H9 (cell line): ENCODE results near the gene JAG1. TPM values are rescaled to one million over a fixed set of nuclear protein-coding genes. Genes with fewer than 3 reads are reported as not detected.
A peak's percentile ranks its signal among the peaks of the same experiment; 100 is the strongest.

Experiments
- DNase-seq: peaks from one replicate; pipeline ENCODE4 v3.0.0-alpha.2; 2017
- H2AFZ ChIP-seq: one replicate; pipeline ENCODE4 v1.6.1; 2013; ENCODE audit warnings: mild to moderate bottlenecking, low read length, control low read depth, moderate library complexity
- H2AK5ac ChIP-seq: 2 replicates; pipeline ENCODE4 v1.6.1; 2013; ENCODE audit warnings: low read length, control low read depth, mixed read lengths; ENCODE audit not compliant: insufficient read length
- H2BK120ac ChIP-seq: one replicate; pipeline ENCODE4 v1.6.1; 2013; ENCODE audit warnings: low read depth, mild to moderate bottlenecking, low read length, control low read depth, inconsistent platforms; ENCODE audit not compliant: poor library complexity, severe bottlenecking
- H2BK12ac ChIP-seq: 2 replicates; pipeline ENCODE4 v1.6.1; 2013; ENCODE audit warnings: low read length, control low read depth, mixed read lengths, low read depth; ENCODE audit not compliant: insufficient read length
- H2BK15ac ChIP-seq: 2 replicates; pipeline ENCODE4 v1.6.1; 2013; ENCODE audit warnings: low read depth, low read length, control low read depth
- H2BK20ac ChIP-seq: one replicate; pipeline ENCODE4 v1.6.1; 2013; ENCODE audit warnings: low read depth, mild to moderate bottlenecking, low read length, control low read depth, inconsistent platforms; ENCODE audit not compliant: poor library complexity, severe bottlenecking
- H2BK5ac ChIP-seq: 2 replicates; pipeline ENCODE4 v1.6.1; 2013; ENCODE audit warnings: low read length, control low read depth, mixed read lengths; ENCODE audit not compliant: insufficient read length
- H3K14ac ChIP-seq: 2 replicates; pipeline ENCODE4 v1.6.1; 2013; ENCODE audit warnings: low read length, control low read depth; ENCODE audit not compliant: insufficient read depth
- H3K18ac ChIP-seq: 2 replicates; pipeline ENCODE4 v1.6.1; 2013; ENCODE audit warnings: low read depth, mild to moderate bottlenecking, mixed read lengths, low read length, control low read depth; ENCODE audit not compliant: insufficient read length
- H3K23ac ChIP-seq: 2 replicates; pipeline ENCODE4 v1.6.1; 2013; ENCODE audit warnings: low read length, control low read depth, mixed read lengths, low read depth; ENCODE audit not compliant: insufficient read length
- H3K23me2 ChIP-seq: 2 replicates; pipeline ENCODE4 v1.6.1; 2013; ENCODE audit warnings: low read depth, mild to moderate bottlenecking, mixed read lengths, low read length, control low read depth; ENCODE audit not compliant: insufficient read length, poor library complexity, severe bottlenecking
- H3K27ac ChIP-seq: 2 replicates; pipeline ENCODE4 v1.5.1; 2013; ENCODE audit warnings: low read length, control low read depth, mixed read lengths, low read depth; ENCODE audit not compliant: insufficient read length
- H3K27me3 ChIP-seq: 2 replicates; pipeline ENCODE4 v1.6.1; 2013; ENCODE audit warnings: low read length, control low read depth, inconsistent platforms; ENCODE audit not compliant: insufficient read depth
- H3K4ac ChIP-seq: 2 replicates; pipeline ENCODE4 v1.6.1; 2013; ENCODE audit warnings: low read depth, mild to moderate bottlenecking, control low read depth, inconsistent platforms, low read length, moderate library complexity
- H3K4me1 ChIP-seq: 2 replicates; pipeline ENCODE4 v1.6.1; 2013; ENCODE audit warnings: low read length, control low read depth, inconsistent platforms; ENCODE audit not compliant: insufficient read depth
- H3K4me2 ChIP-seq: 2 replicates; pipeline ENCODE4 v1.6.1; 2013; ENCODE audit warnings: low read length, control low read depth, mixed read lengths; ENCODE audit not compliant: insufficient read length, insufficient read depth
- H3K56ac ChIP-seq: 2 replicates; pipeline ENCODE4 v1.6.1; 2013; ENCODE audit warnings: low read depth, mild to moderate bottlenecking, mixed read lengths, low read length, control low read depth; ENCODE audit not compliant: insufficient read length
- H3K79me1 ChIP-seq: 2 replicates; pipeline ENCODE4 v1.6.1; 2013; ENCODE audit warnings: low read depth, mild to moderate bottlenecking, moderate library complexity, low read length, control low read depth, inconsistent platforms; ENCODE audit not compliant: insufficient read depth, poor library complexity, severe bottlenecking
- H3K79me2 ChIP-seq: 2 replicates; pipeline ENCODE4 v1.6.1; 2013; ENCODE audit warnings: low read length, control low read depth, inconsistent platforms; ENCODE audit not compliant: insufficient read depth
- H3K9ac ChIP-seq: 2 replicates; pipeline ENCODE4 v1.6.1; 2013; ENCODE audit warnings: low read length, control low read depth, mixed read lengths; ENCODE audit not compliant: insufficient read length; ENCODE audit errors: extremely low read depth
- H3K9me3 ChIP-seq: one replicate; pipeline ENCODE4 v1.6.1; 2013; ENCODE audit warnings: low read depth, low read length, inconsistent platforms; ENCODE audit not compliant: control insufficient read depth
- H3T11ph ChIP-seq: one replicate; pipeline ENCODE4 v1.6.1; 2013; ENCODE audit warnings: mild to moderate bottlenecking, low read length, control low read depth, inconsistent platforms
- H4K20me1 ChIP-seq: one replicate; pipeline ENCODE4 v1.6.1; 2013; ENCODE audit not compliant: control insufficient read depth, insufficient read length, insufficient read depth
- H4K5ac ChIP-seq: 2 replicates; pipeline ENCODE4 v1.6.1; 2013; ENCODE audit warnings: low read depth, mild to moderate bottlenecking, mixed read lengths, low read length, control low read depth; ENCODE audit not compliant: insufficient read length
- H4K8ac ChIP-seq: replicated peaks from 2 replicates; pipeline ENCODE4 v1.6.1; 2013; ENCODE audit warnings: low read length, control low read depth, mixed read lengths, low read depth; ENCODE audit not compliant: insufficient read length
- H4K91ac ChIP-seq: 2 replicates; pipeline ENCODE4 v1.6.1; 2013; ENCODE audit warnings: low read depth, mild to moderate bottlenecking, moderate library complexity, mixed read lengths, low read length, control low read depth; ENCODE audit not compliant: insufficient read length
- H3K27ac Mint-ChIP-seq, 3 experiments: 2 replicates in 2 of 3; 3 replicates in 1 of 3; pipeline ENCODE4 v1.8.0; 2020 to 2021; ENCODE audit warnings: mixed read lengths in 3 of 3, mild to moderate bottlenecking in 1 of 3, moderate library complexity in 1 of 3
- H3K27me3 Mint-ChIP-seq: 2 replicates; pipeline ENCODE4 v1.8.0; 2021; ENCODE audit warnings: low read depth, mild to moderate bottlenecking, moderate library complexity, mixed read lengths
- H3K36me3 Mint-ChIP-seq, 3 experiments: 2 replicates in 2 of 3; 3 replicates in 1 of 3; pipeline ENCODE4 v1.8.0; 2020 to 2021; ENCODE audit warnings: low read depth in 3 of 3, mixed read lengths in 3 of 3; ENCODE audit not compliant: insufficient read depth in 1 of 3
- H3K4me1 Mint-ChIP-seq, 2 experiments: 2 replicates each; pipeline ENCODE4 v1.8.0; 2020; ENCODE audit warnings: mixed read lengths in 2 of 2
- H3K4me3 Mint-ChIP-seq, 2 experiments: 2 replicates in 1 of 2; 3 replicates in 1 of 2; pipeline ENCODE4 v1.8.0; 2020 to 2021; ENCODE audit warnings: mild to moderate bottlenecking in 2 of 2, mixed read lengths in 2 of 2, moderate library complexity in 1 of 2
- H3K9me3 Mint-ChIP-seq, 2 experiments: 2 replicates in 1 of 2; 3 replicates in 1 of 2; pipeline ENCODE4 v1.8.0; 2020; ENCODE audit warnings: mild to moderate bottlenecking in 2 of 2, mixed read lengths in 2 of 2, moderate library complexity in 1 of 2
- WGBS: extraction: QIAGEN DNeasy Blood & Tissue Kit; methylation state at CpG from one replicate; pipeline ENCODE4 v1.1.7; 2013; ENCODE audit warnings: missing lambda C conversion rate, low lambda C conversion rate, mixed read lengths; ENCODE audit not compliant: insufficient read length; ENCODE audit errors: extremely low coverage; 5-methylcytosine and 5-hydroxymethylcytosine counted together
- total RNA-seq: library from RNA; stranded (reverse); gene quantifications from 2 replicates; pipeline ENCODE4 v1.2.1, GENCODE V29; 2021
- TF ChIP-seq, protein P1 (sequence below): fragments of 200-600 bp; sonication (generic); conservative IDR thresholded peaks from 3 replicates; pipeline ENCODE4 v1.8.0; 2021; ENCODE audit warnings: antibody characterized with exemption, mild to moderate bottlenecking

Gene JAG1
- total RNA-seq, 1 experiment from 2014 or later = 58.1 TPM

DNA sequence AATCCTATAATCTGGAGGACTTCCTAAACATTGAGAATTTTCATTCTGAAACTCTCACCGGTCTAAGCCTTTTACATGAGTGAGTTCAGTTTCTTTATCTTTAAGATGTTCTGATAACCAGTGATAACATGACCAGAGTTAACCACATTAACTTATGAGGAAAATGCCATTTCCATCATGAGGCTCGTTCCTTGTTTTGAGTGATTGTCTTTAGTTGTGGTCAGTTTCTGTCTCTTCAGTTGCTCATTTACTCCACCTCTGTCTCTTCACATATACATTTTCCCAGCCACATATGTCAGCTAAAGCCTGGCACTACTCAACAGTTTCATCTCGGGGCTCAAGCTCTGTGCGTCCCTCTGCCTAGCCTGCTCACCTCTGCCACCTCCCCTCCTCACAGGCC, 70.4 kb downstream of the JAG1 start:
- WGBS = no CpG with 5 or more reads among the region's 4 CpGs
- H3K4me3 Mint-ChIP-seq = no peak overlapping the region
- H3K9ac ChIP-seq = no peak overlapping the region
- H4K20me1 ChIP-seq = no peaks in the 10 kb centered on the region
- no peaks in the 10 kb centered on the region for H3K9me3 ChIP-seq
- H3K36me3 Mint-ChIP-seq = peaks cover 1 to 8% (median 3%) of the 10 kb centered on the region in 3 experiments; a peak in 3 of 7 replicates
- H3K79me2 ChIP-seq = no peaks in the 10 kb centered on the region
- DNase-seq = no peak
- no peak overlapping the region for H4K5ac ChIP-seq
- peak overlapping the region in 2 of 3 experiments; percentile 27 to 30; a peak in 2 of 7 replicates for H3K27ac Mint-ChIP-seq
- no peak overlapping the region for H3K4ac ChIP-seq
- no peaks in the 10 kb centered on the region for H3K9me3 Mint-ChIP-seq
- H3K4me2 ChIP-seq = no peak overlapping the region
- no peaks in the 10 kb centered on the region for H3K27me3 ChIP-seq
- H3K23me2 ChIP-seq = no peaks in the 10 kb centered on the region
- H2BK5ac ChIP-seq = no peak overlapping the region
- no peak overlapping the region for H3K14ac ChIP-seq
- no peak overlapping the region for H3T11ph ChIP-seq
- H2BK20ac ChIP-seq = no peak overlapping the region
- no peak overlapping the region for H3K18ac ChIP-seq
- H2BK12ac ChIP-seq = no peak overlapping the region
- no peak overlapping the region for H2AK5ac ChIP-seq
- no peaks in the 10 kb centered on the region for H3K79me1 ChIP-seq
- no peak overlapping the region for H2BK120ac ChIP-seq
- H3K27ac ChIP-seq = no peak overlapping the region
- H3K56ac ChIP-seq = no peak overlapping the region
- H4K8ac ChIP-seq = no peak overlapping the region
- no peaks in the 10 kb centered on the region for H3K27me3 Mint-ChIP-seq
- H2AFZ ChIP-seq = no peak overlapping the region
- H3K4me1 ChIP-seq = no peaks in the 10 kb centered on the region
- peaks cover 9 to 16% of the 10 kb centered on the region in 2 experiments for H3K4me1 Mint-ChIP-seq
- TF ChIP-seq, protein P1, sequence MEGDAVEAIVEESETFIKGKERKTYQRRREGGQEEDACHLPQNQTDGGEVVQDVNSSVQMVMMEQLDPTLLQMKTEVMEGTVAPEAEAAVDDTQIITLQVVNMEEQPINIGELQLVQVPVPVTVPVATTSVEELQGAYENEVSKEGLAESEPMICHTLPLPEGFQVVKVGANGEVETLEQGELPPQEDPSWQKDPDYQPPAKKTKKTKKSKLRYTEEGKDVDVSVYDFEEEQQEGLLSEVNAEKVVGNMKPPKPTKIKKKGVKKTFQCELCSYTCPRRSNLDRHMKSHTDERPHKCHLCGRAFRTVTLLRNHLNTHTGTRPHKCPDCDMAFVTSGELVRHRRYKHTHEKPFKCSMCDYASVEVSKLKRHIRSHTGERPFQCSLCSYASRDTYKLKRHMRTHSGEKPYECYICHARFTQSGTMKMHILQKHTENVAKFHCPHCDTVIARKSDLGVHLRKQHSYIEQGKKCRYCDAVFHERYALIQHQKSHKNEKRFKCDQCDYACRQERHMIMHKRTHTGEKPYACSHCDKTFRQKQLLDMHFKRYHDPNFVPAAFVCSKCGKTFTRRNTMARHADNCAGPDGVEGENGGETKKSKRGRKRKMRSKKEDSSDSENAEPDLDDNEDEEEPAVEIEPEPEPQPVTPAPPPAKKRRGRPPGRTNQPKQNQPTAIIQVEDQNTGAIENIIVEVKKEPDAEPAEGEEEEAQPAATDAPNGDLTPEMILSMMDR = no peak
- H4K91ac ChIP-seq = no peak overlapping the region
- H3K23ac ChIP-seq = no peak overlapping the region
- H2BK15ac ChIP-seq = no peak overlapping the region
